GM21529 (cell line): Measurements from ENCODE around the gene SPAG5.

ENCODE experiments used
- ATAC-seq: cut with Tn5 transposase; IDR thresholded peaks from one replicate; pipeline ENCODE4 v1.9.1; 2021; ENCODE audit not compliant: unreplicated experiment

SPAG5 gene, protein sequence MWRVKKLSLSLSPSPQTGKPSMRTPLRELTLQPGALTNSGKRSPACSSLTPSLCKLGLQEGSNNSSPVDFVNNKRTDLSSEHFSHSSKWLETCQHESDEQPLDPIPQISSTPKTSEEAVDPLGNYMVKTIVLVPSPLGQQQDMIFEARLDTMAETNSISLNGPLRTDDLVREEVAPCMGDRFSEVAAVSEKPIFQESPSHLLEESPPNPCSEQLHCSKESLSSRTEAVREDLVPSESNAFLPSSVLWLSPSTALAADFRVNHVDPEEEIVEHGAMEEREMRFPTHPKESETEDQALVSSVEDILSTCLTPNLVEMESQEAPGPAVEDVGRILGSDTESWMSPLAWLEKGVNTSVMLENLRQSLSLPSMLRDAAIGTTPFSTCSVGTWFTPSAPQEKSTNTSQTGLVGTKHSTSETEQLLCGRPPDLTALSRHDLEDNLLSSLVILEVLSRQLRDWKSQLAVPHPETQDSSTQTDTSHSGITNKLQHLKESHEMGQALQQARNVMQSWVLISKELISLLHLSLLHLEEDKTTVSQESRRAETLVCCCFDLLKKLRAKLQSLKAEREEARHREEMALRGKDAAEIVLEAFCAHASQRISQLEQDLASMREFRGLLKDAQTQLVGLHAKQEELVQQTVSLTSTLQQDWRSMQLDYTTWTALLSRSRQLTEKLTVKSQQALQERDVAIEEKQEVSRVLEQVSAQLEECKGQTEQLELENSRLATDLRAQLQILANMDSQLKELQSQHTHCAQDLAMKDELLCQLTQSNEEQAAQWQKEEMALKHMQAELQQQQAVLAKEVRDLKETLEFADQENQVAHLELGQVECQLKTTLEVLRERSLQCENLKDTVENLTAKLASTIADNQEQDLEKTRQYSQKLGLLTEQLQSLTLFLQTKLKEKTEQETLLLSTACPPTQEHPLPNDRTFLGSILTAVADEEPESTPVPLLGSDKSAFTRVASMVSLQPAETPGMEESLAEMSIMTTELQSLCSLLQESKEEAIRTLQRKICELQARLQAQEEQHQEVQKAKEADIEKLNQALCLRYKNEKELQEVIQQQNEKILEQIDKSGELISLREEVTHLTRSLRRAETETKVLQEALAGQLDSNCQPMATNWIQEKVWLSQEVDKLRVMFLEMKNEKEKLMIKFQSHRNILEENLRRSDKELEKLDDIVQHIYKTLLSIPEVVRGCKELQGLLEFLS

DNA sequence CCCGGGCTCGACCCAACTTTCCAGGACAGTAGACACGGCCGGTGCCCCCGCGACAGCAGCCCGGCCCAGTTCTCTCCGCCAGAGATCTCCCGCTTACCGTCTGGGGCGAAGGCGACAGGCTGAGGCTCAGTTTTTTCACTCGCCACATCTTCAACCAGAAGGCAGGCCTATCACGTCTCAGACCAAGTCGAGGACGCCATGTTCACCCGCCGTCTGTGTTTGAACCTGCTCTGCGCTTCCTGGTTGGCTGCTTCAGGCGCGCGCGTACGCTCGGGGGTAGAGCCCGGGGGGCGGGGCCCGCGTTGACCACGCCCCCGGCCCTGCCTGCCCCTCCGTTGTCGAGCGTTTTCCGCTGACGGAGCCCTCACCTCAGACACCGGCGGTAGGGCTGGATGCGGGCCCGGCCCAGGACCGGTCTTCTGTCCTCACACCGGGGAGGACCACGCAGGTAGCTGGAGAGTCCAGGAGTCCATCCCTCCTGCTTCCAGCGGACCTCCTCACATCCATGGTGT, at the start of gene SPAG5:
TSS of gene SPAG5 (minus strand) at position 227 of the 512 bp plus-strand sequence. CDS start at position 148, 79 bp downstream.
- ATAC-seq: peak; percentile 76

DNA sequence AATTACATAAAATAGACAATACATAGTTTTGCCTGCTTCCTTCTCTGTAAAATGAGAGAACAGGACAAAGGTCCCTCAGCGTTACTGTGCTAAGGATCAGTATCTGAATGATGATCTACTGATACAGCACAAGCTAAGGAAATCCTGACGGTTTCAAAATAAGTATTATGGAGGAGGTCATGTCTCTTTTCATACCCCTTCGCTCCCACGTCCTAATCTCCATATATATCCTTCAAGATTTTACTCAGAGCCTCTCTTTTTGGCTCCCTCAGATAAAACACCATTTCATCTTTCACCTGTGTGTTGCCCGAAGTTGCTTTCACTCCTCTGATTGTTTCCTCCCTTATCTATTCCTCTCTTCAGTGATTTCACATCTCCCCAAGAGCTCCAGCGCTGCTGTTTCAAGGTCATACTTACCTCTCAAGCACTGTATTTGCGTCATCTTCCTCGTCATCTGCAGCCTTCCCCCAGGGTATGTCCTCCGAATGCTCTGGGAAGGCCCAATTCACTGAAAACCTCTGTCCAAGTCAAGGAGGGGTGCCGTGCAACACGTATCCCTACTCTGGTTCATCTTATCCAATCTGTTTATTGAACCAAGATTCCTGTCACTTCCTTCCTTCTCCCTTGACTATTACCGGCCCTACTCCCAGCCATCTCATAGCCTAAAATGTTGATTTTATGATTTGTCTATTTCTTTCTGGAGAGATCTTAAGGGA, 47.4 kb upstream of the SPAG5 start:
- no peak for ATAC-seq

DNA sequence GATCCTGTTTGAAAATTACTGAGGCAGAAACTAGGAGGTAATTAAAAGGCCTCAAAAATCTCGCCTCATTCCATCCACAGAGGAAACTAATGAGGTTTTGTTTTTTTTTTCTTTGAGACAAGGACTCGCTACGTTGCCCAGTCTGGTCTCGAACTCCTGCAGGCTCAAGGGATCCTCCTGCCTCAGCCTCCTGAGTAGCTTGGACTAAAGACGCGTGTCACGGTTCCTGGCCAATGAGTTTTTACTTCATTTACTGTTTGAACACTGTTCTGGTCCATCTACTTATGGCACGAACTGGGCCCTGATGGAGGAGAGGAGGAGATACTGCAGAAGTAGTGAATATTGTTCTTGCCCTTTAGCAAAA, 46.7 kb upstream of the SPAG5 start:
- ATAC-seq: no peak

DNA sequence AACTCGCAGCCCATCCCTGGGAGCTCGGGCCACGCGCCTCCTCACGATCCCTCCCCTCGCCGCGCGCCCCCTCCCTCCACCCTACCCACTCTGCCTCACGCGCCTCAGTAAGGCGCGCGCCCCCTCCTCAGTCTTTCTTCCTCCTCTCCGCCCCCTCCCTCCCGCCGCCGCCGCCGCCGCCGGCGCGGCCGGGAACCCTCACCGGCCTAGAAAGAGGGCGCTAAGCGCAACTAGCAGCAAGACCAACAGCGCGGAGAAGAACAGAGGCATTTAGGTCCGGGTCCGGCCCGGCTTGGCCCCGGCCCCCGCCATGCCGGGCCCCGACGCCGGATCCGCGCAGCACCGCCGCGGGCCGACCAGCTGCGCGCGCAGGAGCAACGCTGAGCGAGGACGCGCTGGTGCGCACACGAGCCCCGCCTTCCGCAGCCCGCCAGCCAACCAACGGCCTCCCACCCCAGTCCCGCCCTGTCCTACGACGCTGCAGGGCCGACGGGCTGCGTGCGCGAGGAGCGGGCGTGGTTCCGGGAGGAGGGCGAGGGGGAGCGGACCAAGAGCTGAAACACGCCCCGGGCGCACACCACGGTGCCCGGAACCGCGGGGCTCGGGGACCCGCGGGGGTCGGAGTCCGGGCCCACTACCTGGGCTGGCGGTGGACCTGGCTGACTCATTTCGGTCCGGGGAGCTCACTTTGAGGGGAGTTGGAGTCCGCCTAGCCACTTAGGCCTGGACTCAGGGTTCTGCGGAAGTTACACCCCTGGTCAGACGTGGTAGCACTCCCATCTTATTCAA, 46.2 kb upstream of the SPAG5 start, which contains the start of gene BLTP2:
TSS of gene BLTP2 (minus strand) at position 372 of the 789 bp plus-strand sequence. CDS start at position 270, 102 bp downstream.
- ATAC-seq: peak; percentile 83

DNA sequence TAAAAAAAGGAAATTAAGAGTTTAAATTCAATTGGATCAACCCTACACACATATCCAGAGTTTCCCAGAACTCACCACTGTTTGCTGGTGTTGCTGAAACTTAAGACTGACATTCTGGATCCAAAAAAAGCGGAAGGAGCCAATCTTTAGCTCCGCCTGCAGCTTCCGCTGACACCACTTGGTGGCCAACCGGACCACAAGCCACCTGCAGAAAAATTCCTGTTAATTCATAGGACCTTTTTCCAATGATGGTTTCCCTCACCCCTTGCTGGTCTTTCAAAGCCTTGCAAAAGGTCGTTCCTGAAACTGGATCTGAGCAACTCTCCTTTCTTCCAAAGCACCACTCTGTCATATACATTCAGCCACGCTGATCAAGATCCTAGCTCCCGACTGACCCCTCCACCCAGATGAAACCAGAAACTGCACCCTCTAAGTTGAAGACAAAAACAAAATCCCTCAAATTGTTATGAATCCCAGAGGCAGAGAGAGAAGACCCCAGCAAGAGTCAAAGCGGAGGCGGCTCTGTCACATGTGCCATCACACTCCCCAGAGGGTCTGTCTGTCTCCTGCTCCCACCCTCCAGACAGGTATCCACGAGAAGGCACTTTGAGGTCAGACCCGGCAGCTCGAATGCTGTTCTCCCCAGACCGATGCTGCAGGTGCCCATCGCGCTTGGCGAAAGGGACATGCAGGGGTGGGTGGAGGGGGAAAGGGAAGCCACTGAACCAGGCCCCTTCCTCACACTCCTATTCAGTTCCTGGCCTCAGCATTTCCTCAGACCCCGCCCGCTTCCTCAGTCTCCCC, 45.4 kb upstream of the SPAG5 start:
- ATAC-seq: no peak

DNA sequence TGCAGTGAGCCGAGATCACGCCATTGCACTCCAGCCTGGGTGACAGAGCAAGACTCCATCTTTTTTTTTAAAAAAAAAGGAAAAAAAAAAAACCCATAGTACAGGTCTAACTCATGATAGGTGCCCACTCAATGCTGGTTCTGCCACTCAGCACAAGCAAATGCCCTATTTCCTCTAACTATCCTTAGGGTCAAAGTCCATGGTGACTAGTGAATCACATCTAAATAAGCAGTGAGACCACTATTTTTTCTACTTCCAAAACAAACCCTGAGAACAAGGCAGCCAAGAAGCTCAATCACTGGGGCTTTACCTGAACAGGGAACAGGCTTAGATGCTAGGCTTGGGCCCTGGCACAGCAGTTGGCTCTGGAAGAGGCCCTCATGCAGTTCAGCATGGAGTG, 42.8 kb upstream of the SPAG5 start:
- ATAC-seq: no peak

DNA sequence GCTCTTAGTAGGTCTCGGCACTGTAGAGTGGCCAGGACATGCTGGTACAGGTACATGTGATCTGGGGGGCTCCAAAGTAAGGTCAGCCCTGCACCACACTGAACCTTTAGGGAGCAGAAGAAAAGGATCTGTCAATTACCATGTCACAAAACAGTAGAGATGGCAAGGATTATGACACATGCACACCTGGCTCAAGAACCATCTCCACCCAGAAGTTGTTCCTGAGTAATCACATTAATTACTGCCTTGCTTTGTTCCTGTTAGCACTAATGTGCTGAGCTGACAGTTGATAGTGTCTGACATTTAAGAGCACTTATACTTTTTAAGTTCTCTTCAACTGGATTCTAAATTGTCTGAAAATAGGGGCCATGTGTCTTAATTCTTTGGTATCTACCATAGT, 36.7 kb upstream of the SPAG5 start:
- no peak for ATAC-seq

DNA sequence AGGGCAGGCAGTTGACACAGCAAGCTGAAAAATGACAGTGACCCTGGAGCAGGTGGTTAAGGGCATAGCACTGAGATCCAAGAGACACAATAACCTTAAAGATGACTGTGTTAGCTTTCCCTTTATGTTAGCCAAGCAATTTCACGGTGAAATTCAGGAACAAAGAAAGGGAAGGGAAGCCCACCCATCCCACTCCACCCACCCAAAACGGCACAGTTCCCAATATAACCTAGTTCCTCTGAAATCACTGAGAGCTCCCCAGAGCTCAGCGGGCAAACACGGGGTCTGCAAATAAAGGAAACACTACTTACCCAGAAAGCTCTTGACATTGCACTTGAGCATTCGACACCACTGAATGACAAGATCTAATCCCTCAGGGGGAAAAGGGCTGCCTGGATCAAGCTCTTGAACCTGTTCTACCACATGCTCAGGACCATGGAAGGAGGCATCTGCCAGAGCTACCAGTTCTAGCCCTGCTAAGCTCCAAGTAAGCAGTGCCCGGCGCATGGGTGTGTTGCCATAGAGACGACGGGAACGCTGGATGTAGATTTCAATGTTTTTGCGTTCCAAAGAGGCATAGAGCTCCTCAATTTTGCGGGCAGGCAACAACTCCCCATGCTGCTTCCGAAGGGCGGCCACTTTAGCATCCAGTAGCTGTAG, 35.5 kb upstream of the SPAG5 start:
- ATAC-seq: no peak

DNA sequence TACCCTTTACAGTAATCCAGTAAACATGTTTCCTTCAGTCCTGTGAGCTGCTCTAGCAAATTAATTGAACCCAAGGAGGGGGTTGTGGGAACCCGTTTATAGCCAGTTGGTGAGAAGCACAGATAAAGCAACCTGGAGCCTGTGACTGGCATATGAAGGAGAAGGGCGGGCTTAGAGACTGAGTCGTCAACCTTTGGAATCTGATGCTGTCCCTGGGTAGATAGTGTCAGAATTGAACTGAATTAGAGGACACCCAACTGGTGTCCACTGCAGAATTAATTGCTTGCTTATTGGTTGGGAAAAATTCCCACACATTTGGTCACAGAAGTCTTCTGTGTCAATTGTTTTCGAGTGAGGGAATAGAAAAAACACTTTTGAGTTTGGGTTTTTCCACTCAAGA, 28.0 kb upstream of the SPAG5 start:
- no peak for ATAC-seq

DNA sequence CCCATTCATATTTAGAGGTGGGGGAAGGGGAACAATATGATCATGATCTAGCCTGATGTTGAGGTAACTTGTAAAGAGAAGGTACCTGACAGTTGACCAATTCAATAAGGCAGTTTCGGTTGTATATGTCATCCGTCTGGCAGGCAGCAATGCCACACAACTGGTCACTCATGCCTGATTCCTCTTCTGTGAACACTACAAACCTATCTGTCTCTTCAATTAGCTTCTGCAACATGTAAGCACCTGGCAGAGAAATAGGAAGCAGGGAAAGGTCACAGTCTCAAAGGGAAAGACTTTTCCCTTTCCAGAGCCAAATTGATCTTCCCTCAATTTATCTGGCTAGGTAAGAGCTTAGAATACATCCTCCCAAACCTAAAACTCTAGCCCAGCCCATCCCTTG, 25.3 kb upstream of the SPAG5 start:
- no peak for ATAC-seq

DNA sequence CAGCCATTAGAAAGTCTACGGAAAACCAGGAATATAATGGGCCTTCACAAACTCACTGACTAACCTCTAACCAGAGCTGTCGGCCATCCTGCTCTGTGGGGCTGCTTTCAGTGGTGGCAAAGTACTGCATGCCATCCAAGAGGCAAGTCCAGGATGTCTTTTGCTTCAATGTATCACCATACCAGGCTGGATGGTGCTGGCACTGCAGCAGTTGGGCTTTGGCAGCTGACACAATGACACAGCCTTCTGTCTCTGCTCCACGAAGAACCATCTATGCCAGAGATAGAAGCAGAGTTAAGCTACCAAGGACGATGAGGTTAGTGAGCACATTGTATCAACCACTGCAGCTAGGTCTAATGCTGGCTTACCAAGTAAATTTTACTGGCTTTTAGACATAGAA, 24.9 kb upstream of the SPAG5 start:
- no peak for ATAC-seq

DNA sequence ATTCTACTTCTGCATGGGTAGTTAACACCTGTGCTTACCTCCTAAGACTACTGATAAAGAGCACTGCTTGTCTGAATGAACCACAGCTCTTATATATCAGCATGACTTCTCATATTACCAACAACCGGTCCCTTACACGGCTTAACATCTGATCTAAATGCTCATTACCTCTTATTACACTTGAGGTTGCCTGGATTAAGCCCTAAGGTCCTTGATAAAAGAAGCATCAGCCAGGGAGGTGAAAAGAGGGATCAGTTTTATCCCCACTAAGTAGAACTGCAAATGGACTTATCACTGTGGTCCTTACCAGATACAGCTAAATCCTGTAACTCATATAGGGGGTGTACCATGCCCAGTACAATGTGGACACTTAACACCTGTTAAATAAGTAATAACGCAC, 23.4 kb upstream of the SPAG5 start:
- no peak for ATAC-seq

DNA sequence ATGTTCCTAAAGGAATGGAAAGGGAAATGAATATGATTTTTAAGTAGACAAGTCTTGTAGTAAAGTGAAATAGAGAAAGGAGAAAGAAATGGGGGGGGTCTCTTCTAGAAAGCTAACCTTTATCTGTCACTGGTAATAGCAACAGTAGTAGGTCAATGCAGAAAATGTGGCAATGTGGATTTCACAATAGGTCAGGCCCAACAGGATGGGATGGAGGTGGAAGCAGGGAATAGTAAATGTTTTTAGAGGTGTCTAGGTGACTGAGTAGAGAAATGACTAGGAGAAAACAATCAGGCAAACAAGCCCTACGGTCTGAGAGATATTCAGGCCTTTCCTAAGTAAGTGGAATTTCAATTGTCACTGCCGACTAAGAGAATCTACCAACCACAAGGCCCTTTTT, 21.2 kb upstream of the SPAG5 start:
- no peak for ATAC-seq

DNA sequence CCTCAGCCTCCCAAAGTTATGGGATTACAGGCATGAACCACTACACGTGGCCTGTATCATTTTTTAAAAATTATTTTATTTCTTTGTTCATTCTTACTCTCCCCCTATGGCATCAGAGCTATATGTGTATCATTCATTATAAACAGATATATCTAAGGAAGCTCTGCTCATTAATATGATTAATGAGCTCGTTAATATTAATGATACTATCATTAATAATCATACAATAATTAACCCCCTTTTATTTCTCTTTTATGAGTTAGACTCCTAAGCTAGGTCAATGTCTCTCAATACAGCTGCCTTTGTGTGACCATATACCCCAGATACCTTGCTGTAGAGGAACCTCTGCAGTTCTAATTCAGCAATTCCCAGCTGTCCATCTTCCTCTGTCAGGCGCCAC, 19.6 kb upstream of the SPAG5 start:
- no peak for ATAC-seq

DNA sequence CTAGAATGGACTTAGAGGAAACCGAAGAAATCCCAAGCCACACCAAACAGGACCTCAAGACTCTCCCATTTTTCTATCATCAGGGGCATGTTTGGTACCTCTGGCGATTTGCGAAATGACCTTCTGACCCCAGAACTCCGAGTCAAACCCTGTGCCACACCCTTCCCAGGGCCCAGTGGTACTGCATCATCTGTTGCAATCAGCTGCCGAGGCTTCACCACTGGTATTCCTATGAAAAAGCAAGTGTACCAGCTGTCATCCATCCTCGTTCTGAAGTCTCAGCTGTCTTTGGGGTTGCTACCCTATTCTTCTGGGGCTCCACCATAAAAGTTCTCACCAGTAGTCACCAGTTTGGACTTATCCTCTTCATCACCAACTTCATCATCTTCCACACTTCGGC, 17.5 kb upstream of the SPAG5 start:
- no peak for ATAC-seq

DNA sequence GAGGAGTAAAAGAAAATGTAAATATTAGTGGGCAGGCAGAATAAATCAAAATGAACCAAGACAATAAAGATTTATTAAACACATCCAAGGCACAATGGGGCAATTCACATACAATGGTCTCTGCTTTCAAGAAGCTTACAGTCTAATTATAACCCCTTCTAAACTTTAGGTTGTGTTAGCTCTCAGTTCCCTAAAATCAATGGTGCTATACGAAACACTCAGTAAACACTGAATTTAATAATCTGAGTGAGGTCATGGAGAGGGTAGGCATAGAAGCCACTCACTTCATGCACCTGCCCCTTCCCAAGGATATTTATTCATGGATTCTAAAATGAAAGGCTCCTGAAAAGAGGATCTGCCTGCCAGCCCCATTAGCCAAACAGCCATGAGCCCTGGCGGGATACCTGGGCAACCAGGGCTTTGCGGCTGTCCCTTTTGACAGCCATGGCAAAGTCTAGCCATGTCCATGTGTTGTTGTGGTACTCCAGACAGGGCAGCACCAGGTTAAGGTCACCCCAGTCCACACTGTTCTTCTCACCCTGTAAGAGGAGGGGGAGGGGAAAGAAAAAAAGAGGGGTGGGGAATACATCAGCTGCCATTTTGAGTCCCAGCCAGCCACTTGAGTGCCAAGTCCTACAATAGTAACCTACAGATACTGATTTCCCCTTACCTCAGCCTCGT, 16.6 kb upstream of the SPAG5 start:
- ATAC-seq: no peak

DNA sequence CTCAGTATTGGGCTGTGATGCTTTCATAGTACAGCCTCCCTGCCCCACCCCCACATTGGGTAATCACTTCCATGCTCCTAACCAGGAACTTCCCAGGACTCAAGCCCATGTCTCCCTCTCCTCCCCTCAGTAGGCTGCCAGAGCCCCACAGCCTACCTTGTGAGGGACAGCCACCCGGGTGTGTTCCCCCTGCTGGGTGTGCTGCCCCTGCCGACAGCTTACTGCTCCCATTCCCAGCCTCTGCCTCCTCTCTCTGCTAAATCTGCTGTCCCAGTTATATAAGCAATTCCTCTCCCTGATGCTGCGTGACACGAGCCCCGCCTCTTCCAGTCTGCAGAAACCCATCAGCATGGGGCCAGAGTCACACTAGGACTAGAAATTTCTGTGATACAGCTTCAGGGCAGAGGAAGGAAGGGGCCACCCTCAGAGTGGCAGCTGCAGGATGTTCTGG, 15.1 kb upstream of the SPAG5 start, which contains the start of gene RSKR:
TSS of gene RSKR (minus strand) at position 255 of the 451 bp plus-strand sequence. CDS start at position 231, 24 bp downstream.
- no peak for ATAC-seq
